Measurements from ENCODE around the gene PDCD6IP.
A peak's percentile ranks its signal among the peaks of the same experiment; 100 is the strongest.

Gene PDCD6IP

GRCh38 chr3:33898901-33899300 is 100.5 kb downstream of the PDCD6IP start:
- no peak for DNase-seq

DNA sequence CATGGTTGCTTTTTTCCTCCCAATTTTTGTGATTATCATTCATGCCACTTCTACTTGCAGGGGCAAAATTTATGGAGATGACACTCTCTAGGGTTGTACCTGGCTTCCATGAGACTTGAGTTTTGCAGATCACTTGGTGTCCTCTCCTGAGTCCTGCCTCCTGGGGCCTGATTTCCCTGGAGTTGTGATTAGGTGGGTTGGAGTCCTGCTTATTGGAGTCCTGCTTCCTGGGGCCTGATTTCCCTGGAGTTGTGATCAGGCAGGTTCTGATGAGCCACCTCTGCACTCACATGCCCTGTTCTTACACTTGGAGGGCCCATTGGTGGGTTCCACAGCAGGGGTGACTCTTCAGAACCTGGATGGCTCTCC is 102.0 kb downstream of the PDCD6IP start:
- no peak for DNase-seq

- DNase-seq: peak; percentile 17 to 23
Measured at GRCh38 chr3:33900809-33901505, 102.5 kb downstream of the PDCD6IP start.

GRCh38 chr3:33901862-33902563 is 103.6 kb downstream of the PDCD6IP start:
- DNase-seq: no peak

GRCh38 chr3:33904730-33905129 is 106.3 kb downstream of the PDCD6IP start:
- no peak for DNase-seq

DNA sequence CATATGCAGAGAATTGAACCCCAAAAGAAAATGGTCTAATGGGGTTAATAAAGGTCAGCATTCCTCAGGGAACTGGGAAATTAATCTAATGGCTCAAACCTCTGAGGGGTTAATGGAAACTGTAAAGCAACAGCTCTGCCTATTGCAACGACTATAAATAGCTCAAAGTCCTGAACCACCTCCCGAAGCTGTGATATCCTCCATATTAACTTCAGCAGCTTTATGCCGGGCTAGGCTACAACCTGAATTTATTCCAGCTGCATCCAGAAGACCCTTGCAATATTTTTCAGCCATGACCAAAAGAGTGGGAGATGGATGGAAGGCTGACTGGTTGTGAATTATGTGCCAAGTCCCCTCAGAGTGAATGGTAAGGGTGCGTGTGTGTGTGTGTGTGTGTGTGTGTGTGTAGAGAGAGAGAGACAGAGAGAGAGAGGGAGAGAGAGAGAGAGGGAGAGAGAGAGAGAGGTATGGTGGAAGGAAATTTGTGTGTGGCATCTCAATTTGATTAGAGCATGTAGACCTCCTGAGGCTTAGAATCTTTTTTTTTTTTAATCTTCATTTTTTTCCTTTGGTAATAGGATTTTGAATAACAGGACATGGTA is 109.9 kb downstream of the PDCD6IP start:
- no peak for DNase-seq

- DNase-seq: no peak
Measured at GRCh38 chr3:33909547-33909946, 111.1 kb downstream of the PDCD6IP start.

DNA sequence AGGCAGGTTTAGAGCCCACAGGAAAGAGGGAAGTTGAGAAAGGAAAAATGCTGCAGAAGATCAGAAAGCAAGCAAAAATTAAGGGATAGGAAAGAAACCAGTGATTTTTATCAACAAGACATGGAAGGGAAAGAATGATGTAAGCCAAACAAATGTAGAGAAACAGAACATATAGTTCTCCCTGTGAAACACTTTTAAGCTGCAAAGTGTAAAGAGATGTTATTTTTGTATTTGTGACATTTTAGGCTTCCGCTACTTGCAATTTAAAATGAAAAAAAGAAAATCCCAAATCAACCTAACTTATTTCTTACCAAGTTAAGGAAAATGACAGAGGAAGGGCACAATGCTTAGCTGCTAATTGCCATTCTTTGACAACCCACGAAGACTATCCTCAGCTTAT is 111.6 kb downstream of the PDCD6IP start:
- no peak for DNase-seq

DNA sequence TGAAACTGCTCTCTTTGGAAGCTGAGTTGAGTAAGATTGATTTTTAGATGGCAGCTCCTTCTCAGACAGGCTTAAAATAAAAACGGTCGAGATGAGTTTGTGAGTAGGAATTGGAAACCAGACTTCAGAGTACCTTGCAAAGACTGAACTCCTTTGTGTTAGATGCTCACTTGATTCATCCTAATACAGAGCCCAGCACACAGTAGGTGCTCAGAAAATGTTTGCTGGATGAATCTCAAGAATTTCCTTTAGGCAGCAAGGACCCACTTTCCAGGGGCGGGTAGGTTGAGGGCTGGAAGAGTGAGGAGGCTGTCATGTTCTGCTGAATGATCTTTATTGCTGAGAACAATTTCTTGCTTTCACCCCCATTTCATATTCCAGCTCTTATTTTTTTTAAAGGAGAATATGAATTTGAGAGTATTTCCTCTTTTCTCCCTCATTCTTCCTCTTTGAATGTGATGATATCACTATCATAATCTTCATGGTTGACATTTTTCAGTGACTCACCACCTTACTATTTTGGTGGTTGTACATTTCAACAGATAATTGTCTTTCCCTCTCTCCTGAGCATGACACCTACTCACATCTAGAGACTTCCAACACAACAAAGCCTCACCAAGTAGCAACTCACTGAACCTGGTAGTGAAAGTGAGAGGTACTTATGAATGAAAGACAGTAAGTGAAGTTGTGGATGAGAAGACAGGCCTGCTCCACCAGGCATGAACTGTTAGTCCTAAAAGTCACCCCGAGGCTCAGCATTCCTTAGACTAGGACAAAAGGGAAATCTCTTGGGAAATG is 113.3 kb downstream of the PDCD6IP start:
- DNase-seq: peak; percentile 47 to 65

GRCh38 chr3:33914212-33914611 is 115.8 kb downstream of the PDCD6IP start:
- no peak for DNase-seq

GRCh38 chr3:33914731-33915379 is 116.4 kb downstream of the PDCD6IP start:
- no peak for DNase-seq

GRCh38 chr3:33915796-33916546 is 117.5 kb downstream of the PDCD6IP start:
- DNase-seq: peak; percentile 59 to 61

- DNase-seq: peak; percentile 43 to 67
Measured at GRCh38 chr3:33918126-33918756, 119.8 kb downstream of the PDCD6IP start.
